HG03460 (cell line): ENCODE measurements around the gene EHMT1.
A peak's percentile ranks its signal among the peaks of the same experiment; 100 is the strongest.
"Not testable (repeated sequence)": the region's sequence is repeated elsewhere in the genome, so short reads cannot be mapped to it uniquely, and the experiment has no call there.

Source experiments
- ATAC-seq: cut with Tn5 transposase; IDR thresholded peaks from one replicate; pipeline ENCODE4 v1.9.1; 2021; ENCODE audit not compliant: unreplicated experiment

Gene EHMT1

DNA sequence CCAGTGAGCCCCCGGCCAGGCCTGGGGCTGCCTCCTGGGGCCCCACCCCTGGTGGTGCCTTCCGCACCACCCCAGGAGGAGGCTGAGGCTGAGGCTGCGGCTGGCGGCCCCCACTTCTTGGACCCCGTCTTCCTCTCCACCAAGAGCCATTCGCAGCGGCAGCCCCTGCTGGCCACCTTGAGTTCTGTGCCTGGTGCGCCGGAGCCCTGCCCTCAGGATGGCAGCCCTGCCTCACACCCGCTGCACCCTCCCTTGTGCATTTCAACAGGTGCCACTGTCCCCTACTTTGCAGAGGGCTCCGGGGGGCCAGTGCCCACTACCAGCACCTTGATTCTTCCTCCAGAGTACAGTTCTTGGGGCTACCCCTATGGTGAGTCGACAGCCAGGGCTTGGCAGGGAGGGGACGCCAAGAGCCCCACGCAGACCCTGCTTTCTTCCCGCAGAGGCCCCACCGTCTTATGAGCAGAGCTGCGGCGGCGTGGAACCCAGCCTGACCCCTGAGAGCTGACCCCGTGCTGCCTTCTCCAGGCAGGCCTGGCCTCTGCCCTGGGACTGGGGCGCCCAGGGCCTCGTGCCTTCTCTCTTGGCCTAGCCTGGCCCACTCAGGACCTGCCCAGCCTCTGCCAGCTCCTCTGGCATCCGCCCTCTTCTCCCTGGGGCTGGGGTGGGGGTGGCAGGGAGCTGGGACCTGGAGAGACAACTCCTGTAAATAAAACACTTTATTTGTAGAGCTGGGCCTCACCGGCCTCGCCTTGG lies 4.0 kb upstream of the EHMT1 start:
- no peak for ATAC-seq

DNA sequence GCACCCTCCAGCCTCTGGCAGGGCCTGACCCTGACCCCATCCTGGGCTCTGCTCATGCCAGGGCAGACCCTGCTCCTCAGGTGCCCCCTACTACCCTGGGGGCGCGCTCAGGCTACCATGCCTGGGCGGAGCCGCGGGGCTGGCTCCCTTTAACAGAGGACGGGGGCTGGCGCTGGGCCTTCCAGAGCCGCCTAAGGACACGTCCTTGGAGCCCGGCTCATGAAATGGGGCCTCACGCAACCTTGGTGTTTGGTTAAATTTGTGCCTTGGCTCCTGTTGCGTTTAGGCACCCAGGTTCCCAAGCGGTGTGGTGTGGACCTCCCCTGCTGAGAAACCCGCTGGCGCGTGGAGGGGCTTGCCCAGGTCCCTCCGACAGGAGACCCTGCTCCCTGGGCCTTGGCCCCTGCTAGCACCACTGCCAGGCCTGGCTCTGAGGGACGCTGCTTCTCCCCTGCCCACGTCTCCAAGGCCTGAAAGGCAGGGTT lies 3.4 kb upstream of the EHMT1 start:
- ATAC-seq, result no peak

GRCh38 chr9:137619240-137620047 lies 639 bp downstream of the EHMT1 start:
- peak; percentile 13 for ATAC-seq

DNA sequence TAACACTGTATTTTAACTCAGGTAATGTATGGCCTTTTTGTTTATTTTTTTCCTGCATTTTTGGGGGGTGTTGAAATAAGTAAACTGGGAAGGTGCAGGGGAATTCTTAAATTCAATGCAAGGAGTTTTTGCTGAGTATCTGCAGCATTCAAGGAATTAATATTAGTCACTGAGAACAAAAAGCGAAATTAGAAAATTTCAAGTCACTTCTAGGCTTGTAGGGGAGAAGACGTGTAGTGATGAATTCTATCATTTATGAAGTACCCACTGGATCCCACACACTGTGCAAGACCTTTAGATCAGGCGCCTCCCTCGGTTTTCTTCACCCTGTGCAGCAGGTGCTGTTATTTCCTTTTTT lies 1.2 kb downstream of the EHMT1 start:
- no peak for ATAC-seq

DNA sequence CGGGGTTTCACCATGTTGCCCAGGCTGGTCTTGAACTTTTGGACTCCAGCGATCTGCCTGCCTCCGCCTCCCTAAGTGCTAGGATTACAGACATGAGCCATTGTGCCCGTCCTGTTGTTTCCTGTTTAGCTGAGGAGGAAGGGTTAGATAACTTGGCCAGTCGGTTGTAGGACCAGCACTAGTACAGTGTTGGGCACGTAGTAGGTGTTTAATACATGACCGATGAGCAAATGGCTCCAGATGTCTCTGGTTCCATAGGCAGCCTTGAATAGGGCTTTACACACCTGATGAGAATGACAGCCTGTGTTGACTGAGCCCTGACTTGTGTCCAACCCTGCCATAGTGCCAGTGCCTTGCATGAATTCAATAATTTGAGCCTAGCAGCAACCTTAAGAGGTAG lies 1.8 kb downstream of the EHMT1 start:
- ATAC-seq, result no peak

DNA sequence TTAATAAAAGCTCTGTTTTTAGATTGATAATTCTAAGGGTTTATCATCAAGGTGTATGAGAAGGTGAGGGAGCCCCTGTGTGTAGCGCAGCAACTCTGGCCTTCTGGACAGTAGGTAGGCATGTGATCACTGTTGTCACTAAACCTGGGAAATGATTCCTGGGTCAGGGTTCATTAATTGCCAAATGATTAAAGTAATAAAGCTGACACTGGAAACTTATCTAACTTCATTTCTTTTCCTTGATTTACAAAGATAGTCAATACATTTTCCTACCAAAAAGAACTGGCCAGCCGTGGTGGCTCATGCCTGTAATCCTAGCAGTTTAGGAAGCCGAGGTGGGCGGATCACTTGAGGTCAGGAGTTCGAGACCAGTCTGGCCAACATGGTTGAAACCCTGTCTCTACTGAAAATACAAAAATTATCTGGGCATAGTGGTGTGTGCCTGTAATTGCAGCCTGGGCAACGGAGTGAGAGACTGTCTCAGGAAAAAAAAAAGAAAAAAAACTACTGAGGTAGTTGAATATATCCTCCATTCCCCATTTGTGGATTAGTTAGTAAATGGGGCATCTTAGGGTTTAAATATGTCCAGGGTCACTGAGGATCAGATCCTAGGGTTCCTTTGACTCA lies 2.4 kb downstream of the EHMT1 start:
- no peak for ATAC-seq

GRCh38 chr9:137622211-137622610 lies 3.4 kb downstream of the EHMT1 start:
- not testable (repeated sequence) for ATAC-seq

DNA sequence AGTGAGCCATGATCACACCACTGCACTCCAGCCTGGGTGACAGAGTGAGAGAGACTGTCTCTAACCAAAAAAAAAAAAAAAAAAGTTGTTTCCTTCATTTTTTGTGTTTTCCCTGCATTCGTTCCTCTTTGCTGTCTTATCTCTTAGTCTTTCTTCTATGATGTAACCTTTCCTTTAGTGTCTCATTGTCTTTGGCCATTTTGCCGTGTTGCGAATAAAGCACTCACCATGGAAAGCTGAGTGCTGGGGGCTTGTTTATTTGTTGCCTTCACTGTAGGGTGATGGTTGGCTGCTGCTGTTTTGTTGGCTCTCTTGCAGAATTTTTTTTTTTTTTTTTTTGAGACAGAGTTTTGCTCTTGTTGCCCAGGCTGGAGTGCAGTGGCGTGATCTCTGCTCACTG lies 7.7 kb downstream of the EHMT1 start:
- ATAC-seq, result no peak

GRCh38 chr9:137627406-137627805 lies 8.6 kb downstream of the EHMT1 start:
- not testable (repeated sequence) for ATAC-seq

- no peak for ATAC-seq
These were observed 11.3 kb downstream of the EHMT1 start for GRCh38 chr9:137630126-137630525.

GRCh38 chr9:137630679-137631078 lies 11.9 kb downstream of the EHMT1 start:
- ATAC-seq, result no peak

- no peak for ATAC-seq
These were observed 12.8 kb downstream of the EHMT1 start for GRCh38 chr9:137631345-137632229.

- no peak for ATAC-seq
These were observed 13.7 kb downstream of the EHMT1 start for GRCh38 chr9:137632230-137633161.

DNA sequence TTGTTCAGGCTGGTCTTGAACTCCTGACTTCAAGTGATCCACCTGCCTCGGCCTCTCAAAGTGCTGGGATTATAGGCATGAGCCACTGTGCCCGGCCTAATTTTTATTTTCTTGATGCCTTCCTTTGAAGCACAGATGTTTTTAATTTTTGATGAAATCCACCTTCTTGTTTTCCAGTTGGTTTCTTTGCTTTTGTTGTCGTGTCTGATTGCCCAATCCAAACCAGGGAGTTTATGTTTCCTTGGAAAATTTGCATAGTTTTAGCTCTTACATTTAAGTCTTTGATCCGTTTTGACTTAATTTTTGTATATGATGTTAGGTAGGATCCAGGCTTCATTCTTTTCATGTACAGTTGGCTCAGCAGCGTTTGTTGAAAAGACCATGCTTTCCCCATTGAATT lies 15.2 kb downstream of the EHMT1 start:
- ATAC-seq, result no peak

- no peak for ATAC-seq
These were observed 19.9 kb downstream of the EHMT1 start for GRCh38 chr9:137638680-137639079.

DNA sequence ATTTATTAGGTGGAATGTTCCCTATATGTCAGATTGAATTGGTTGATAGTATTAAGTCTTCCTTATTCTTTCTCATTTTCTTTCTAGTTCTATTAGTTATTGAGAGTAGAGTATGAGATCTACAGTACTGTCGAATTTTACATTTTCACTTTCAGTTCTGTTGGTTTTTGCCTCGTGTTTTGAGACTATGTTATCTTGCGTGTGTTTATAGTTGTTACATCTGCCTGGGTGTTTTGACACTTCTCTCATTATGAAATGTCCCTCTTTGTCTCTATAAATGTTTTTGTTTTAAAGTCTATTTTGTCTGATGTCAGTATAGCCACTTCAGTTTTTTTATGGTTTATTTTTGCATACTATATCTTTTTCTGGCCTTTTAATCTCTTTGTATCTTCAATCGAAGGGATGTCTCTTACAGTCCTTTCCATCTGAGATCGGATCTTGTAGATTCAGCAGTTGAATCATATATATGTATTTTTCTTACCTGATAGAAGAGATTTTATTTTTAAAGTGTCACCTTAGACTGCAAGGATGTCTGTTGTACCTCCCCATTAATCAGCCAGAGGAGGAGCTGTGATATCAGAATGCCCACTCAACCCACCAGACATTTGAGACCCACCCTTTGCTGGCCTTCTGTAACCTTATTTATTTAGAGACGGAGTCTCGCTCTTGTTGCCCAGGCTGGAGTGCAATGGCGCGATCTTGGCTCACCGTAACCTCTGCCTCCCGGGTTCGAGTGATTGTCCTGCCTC lies 20.7 kb downstream of the EHMT1 start:
- ATAC-seq, result peak; percentile 62

DNA sequence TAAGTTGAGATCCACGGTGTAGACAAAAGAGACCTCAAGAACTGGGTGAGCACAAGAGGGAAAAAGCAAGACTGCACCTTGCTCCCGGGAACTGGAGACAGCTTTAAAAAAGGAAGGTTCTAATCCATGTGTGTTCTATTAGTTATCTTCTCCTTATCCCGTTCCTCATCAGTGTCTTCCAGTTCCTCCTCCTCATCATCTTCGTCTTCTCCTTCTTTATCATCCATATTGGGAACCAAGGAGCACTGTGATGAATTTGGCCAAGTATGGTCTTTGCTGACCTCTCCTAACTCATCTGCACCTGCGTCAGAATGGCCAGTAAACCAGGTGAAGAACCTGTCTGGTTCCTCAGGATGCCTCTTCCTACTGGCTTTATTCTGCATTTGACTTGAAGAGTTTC lies 22.1 kb downstream of the EHMT1 start:
- ATAC-seq, result no peak

- no peak for ATAC-seq
These were observed 23.4 kb downstream of the EHMT1 start for GRCh38 chr9:137642118-137642601.

- no peak for ATAC-seq
These were observed 24.1 kb downstream of the EHMT1 start for GRCh38 chr9:137642892-137643291.
